ENCODE measurements around the gene GNG11. TPM values are rescaled to one million over a fixed set of nuclear protein-coding genes. Genes with fewer than 3 reads are reported as not detected.

Gene GNG11
- total RNA-seq, 1 experiment from 2014 or later = 7.0 TPM

DNA sequence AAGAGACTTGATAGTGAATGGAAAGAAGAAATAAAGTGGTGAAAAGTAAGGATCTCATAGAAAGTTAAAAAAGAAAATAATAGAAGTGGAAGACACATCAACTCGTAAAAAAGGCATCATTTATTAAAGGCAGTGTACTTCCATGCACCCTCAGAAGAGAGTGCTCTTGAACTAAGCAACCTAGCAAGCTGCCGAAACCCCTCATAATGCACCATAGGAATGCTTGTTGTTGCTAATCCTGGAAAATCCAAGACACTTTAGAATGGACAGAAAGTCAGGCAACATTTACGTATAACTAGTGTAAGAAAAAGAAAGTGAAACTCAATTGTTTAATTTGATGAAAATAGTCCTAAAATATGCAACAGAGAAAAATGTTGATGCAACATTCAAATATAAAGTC lies 43.8 kb upstream of the GNG11 start:
- intact Hi-C loops (cut with micrococcal nuclease; ENCODE audit: unreplicated experiment) (no loop called here), in situ Hi-C loops (cut with HindIII; ENCODE audit: low pct_unique_long_range_greater_than_20kb, low sequenced_read_pairs) (no loop called here)
- no peak overlapping the region for H3K4me3 ChIP-seq (ENCODE audit: low read depth in 2 of 2, low read length in 2 of 2)
- no peak for DNase-seq (ENCODE audit: low read depth, low spot score)
- no peak overlapping the region for H3K27ac ChIP-seq (ENCODE audit: low read length)
- H3K27me3 ChIP-seq (ENCODE audit: control insufficient read depth, insufficient read depth, low read length) = no peaks in the 10 kb centered on the region
- H3K36me3 ChIP-seq (ENCODE audit: control insufficient read depth, insufficient read depth, low read length) = no peaks in the 10 kb centered on the region
- TF ChIP-seq, protein P1, sequence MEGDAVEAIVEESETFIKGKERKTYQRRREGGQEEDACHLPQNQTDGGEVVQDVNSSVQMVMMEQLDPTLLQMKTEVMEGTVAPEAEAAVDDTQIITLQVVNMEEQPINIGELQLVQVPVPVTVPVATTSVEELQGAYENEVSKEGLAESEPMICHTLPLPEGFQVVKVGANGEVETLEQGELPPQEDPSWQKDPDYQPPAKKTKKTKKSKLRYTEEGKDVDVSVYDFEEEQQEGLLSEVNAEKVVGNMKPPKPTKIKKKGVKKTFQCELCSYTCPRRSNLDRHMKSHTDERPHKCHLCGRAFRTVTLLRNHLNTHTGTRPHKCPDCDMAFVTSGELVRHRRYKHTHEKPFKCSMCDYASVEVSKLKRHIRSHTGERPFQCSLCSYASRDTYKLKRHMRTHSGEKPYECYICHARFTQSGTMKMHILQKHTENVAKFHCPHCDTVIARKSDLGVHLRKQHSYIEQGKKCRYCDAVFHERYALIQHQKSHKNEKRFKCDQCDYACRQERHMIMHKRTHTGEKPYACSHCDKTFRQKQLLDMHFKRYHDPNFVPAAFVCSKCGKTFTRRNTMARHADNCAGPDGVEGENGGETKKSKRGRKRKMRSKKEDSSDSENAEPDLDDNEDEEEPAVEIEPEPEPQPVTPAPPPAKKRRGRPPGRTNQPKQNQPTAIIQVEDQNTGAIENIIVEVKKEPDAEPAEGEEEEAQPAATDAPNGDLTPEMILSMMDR (IDR thresholded peaks at IDR 0.05) = peak; percentile 11; the same call in 1 of the 2 replicates
- TF ChIP-seq, protein P2, sequence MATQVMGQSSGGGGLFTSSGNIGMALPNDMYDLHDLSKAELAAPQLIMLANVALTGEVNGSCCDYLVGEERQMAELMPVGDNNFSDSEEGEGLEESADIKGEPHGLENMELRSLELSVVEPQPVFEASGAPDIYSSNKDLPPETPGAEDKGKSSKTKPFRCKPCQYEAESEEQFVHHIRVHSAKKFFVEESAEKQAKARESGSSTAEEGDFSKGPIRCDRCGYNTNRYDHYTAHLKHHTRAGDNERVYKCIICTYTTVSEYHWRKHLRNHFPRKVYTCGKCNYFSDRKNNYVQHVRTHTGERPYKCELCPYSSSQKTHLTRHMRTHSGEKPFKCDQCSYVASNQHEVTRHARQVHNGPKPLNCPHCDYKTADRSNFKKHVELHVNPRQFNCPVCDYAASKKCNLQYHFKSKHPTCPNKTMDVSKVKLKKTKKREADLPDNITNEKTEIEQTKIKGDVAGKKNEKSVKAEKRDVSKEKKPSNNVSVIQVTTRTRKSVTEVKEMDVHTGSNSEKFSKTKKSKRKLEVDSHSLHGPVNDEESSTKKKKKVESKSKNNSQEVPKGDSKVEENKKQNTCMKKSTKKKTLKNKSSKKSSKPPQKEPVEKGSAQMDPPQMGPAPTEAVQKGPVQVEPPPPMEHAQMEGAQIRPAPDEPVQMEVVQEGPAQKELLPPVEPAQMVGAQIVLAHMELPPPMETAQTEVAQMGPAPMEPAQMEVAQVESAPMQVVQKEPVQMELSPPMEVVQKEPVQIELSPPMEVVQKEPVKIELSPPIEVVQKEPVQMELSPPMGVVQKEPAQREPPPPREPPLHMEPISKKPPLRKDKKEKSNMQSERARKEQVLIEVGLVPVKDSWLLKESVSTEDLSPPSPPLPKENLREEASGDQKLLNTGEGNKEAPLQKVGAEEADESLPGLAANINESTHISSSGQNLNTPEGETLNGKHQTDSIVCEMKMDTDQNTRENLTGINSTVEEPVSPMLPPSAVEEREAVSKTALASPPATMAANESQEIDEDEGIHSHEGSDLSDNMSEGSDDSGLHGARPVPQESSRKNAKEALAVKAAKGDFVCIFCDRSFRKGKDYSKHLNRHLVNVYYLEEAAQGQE (IDR thresholded peaks at IDR 0.05; ENCODE audit: insufficient read depth in 1 of 2, low read depth in 2 of 2, low read length in 1 of 2) = no peak
- ATAC-seq = no peak
- BruUV-seq (replicated peaks) = no TSS peak
- ChIA-PET POLR2A (no interaction called here), CTCF (no interaction called here)
- no peaks in the 10 kb centered on the region for H3K9me3 ChIP-seq (ENCODE audit: control insufficient read depth, insufficient read depth, low read depth, low read length)
- no peaks in the 10 kb centered on the region for H3K4me1 ChIP-seq (ENCODE audit: control insufficient read depth, insufficient read depth, low read length)

DNA sequence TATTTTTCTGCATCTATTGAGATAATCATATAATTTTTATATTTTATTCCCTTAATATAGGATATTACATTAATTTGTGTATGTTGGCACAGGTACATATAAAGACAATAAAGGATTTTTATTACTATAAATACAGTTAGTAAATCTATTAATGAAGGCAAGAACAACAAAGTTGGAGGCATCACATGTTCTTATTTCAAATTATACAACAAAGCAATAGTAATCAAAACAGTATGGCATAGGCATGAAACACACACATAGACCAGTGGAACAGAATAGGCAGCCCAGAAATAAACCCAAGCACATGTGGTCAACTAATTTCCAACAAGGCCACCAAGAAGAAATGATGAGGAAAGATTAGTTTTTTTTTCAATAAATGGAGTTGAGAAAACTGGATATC lies 42.2 kb upstream of the GNG11 start:
- ATAC-seq (no peak), DNase-seq (ENCODE audit: low read depth, low spot score) (no peak)
- Histone ChIP-seq H3K27ac (ENCODE audit: low read length) (no peak overlapping the region), H3K4me3 (ENCODE audit: low read depth in 2 of 2, low read length in 2 of 2) (no peak overlapping the region), H3K9me3 (ENCODE audit: control insufficient read depth, insufficient read depth, low read depth, low read length) (no peaks in the 10 kb centered on the region), H3K4me1 (ENCODE audit: control insufficient read depth, insufficient read depth, low read length) (no peaks in the 10 kb centered on the region), H3K36me3 (ENCODE audit: control insufficient read depth, insufficient read depth, low read length) (no peaks in the 10 kb centered on the region), H3K27me3 (ENCODE audit: control insufficient read depth, insufficient read depth, low read length) (no peaks in the 10 kb centered on the region)
- in situ Hi-C loops (cut with HindIII; ENCODE audit: low pct_unique_long_range_greater_than_20kb, low sequenced_read_pairs) (no loop called here), intact Hi-C loops (cut with micrococcal nuclease; ENCODE audit: unreplicated experiment) (no loop called here)
- TF ChIP-seq, protein P1 (IDR thresholded peaks at IDR 0.05) = no peak
- TF ChIP-seq, protein P2 (IDR thresholded peaks at IDR 0.05; ENCODE audit: insufficient read depth in 1 of 2, low read depth in 2 of 2, low read length in 1 of 2) = no peak
- TF ChIP-seq POLR2AphosphoS5 (IDR thresholded peaks at IDR 0.05; ENCODE audit: low read depth, low read length) = no peak
- no peak for TF ChIP-seq TCF7L2 (IDR thresholded peaks at IDR 0.05; ENCODE audit: low read depth, low read length)
- no peak for TF ChIP-seq SIN3A (IDR thresholded peaks at IDR 0.05; ENCODE audit: borderline replicate concordance, insufficient read depth, low read depth, low read length)
- ChIA-PET POLR2A (no interaction called here), CTCF (no interaction called here)
- no TSS peak for BruUV-seq (replicated peaks)
